Activated CD8-positive, alpha-beta memory T cell treated with anti-CD3 and anti-CD28 coated beads, Interleukin-2, amount 50 U/mL, for 24 hours (primary cell): ENCODE data around the gene POLR2E.

ENCODE experiments used
- DNase-seq: peaks from one replicate; pipeline ENCODE4 v3.0.0-alpha.2; 2020; ENCODE audit errors: extremely low read depth

Gene POLR2E

DNA sequence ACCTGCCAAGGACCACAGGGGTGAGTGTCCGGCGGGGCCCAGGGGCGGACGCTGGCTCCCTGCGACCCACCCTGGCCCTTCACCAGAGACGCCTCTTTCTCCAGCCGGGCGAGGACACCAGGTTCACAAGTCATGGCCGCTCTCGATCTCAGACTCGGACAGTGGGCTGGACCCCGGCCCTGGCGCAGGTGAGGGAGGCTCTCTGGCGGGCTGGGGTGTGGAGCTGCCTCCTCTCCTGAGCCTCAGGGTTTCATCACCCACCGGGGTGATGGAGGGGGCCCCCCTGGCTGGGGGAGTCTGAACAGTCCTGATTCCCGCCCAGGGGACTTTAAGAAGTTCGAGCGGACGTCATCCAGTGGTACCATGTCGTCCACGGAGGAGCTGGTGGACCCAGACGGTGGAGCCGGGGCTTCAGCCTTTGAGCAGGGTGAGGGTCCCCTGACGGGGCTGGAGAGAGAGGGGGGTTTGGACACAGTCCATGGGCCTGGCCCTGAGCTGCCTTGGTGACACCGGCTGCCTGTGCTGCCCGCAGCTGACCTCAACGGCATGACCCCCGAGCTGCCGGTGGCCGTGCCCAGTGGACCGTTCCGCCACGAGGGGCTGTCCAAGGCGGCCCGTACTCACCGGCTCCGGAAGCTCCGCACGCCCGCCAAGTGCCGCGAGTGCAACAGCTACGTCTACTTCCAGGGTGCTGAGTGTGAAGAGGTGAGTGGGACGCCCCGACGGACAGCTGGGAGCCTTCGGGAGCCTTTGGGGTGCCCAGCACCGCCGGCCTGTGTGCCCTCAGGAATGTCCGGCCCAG lies 14.6 kb downstream of the POLR2E start:
- DNase-seq, result no peak

GRCh38 chr19:1079566-1080111 lies 15.5 kb downstream of the POLR2E start:
- no peak for DNase-seq

GRCh38 chr19:1076951-1077350 lies 18.2 kb downstream of the POLR2E start:
- peak; percentile 75 for DNase-seq

DNA sequence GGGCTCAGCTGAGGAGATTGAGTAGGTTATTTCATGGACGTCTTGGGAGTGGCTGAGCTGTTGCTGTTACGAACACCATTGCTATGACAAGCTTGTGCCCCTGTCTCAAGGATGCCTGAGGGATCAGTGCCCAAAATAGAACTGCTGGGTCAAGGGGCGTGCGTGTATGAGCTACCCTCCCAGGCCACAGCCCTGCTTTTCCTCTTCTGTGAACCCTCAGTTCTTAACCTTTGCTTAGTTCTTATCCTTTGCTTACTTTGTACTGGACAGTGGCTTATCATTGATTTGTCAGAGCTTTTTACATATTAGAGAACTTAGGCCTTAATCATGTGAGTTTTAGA lies 19.2 kb downstream of the POLR2E start:
- no peak for DNase-seq

DNA sequence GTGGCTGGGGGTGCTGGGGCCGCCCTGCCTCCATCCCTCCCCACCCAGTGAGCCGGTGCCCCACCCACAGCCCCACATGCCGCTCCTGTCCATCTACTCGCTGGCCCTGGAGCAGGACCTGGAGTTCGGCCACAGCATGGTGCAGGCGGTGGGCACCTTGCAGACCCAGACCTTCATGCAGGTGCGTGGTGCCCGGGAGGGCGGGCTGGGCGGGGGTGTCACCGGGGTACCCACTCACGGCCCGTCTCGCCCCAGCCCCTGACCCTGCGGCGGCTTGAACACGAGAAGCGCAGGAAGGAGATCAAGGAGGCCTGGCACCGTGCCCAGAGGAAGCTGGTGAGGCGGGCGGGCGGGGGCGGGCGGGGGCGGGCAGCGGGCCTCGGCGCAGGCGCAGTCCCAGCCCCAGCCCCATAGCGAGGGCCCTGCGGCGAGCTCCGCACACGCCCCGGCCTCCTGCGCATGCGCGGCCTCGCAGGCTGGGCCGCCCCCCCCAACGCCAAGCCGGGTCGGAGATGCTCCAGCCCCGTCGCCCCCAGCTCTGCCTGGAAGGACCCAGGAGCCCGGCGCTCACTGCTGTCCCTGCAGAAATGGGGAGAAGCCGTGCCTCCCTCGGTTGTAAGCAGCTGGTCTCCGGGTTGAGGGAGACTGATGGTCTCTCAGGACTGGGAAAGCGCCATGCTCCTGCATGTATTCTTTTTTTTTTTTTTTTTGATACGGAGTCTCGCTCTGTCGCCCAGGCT lies 20.5 kb downstream of the POLR2E start:
- DNase-seq, result peak; percentile 66

GRCh38 chr19:1073956-1074517 lies 21.1 kb downstream of the POLR2E start:
- no peak for DNase-seq

- no peak for DNase-seq
Measured at GRCh38 chr19:1073063-1073955, 21.9 kb downstream of the POLR2E start.

GRCh38 chr19:1072371-1073015 lies 22.7 kb downstream of the POLR2E start:
- no peak for DNase-seq

GRCh38 chr19:1070931-1071791 lies 24.0 kb downstream of the POLR2E start:
- DNase-seq, result no peak

DNA sequence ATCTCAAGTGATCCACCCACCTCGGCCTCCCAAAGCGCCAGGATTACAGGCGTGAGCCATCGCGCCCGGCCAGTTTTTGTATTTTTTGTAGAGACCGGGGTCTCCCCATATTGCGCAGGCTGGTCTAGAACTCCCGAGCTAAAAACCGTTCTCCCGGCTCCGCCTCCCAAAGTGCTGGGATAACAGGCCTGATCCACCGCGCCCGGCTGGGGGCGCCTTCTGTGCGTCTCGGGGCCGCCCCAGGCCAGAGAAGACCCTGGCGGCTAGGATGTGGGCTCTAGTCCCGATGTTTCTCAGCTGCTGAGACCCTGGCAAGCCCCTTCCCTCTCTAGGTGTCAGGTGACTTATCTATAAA lies 24.6 kb downstream of the POLR2E start:
- no peak for DNase-seq

GRCh38 chr19:1069009-1069779 lies 26.0 kb downstream of the POLR2E start:
- DNase-seq, result no peak

GRCh38 chr19:1068009-1069001 lies 26.9 kb downstream of the POLR2E start:
- no peak for DNase-seq

DNA sequence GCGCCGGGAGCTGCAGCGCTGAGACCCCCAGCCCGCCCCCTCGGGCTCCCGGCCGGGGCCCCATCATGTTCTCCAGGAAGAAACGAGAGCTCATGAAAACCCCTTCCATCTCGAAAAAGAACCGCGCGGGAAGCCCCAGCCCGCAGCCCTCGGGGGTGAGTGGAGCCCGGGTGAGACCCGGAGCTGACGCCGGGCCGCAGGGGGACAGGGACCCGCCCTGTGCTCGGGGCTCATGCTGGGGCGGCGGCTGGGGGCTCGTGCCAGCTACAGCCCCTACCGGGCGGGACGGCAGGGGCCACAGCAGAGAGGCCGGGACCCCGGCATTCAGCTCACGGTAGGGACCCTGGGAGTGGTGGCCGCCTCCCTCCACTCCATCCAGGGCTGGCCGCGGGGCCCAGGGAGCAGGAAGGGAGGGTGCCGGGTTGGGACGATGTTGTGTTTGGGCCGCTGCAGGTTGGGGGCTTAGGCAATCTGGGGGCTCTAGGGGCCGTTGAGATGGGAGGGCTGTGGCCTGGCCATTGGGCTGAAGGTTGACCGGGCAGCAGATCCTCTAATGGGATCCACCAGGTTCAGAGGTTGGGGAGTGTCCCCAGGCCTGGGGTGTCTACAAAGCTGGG lies 27.7 kb downstream of the POLR2E start:
- no peak for DNase-seq

- DNase-seq, result no peak
Measured at GRCh38 chr19:1066748-1067340, 28.3 kb downstream of the POLR2E start, which contains the start of gene ARHGAP45. ARHGAP45 (plus strand) TSS chr19:1067167; CDS start chr19:1067406, 239 bp downstream.

DNA sequence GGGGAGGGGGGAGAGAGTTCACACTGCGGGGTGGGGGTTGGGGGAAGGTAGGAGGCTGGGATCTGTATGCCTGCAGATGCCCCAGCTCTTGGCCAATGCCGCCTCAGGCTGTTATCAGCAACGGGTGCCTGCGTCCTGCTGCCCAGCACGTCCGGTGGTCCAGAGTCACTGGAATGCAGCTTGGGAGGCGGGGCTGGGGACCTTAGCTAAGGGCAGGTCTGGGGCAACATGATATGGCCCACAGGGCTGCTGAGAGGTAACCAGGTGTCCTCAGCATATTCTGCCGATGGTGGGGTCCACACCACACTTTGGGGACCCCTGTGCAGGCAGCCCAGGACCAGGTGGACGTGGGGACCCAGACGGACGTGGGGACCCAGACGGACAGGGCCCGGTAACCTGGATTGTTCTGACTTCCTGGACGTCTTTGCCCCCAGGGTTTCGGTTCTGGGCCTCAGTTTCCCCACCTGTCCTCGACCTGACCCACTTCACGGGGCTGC lies 28.9 kb downstream of the POLR2E start:
- DNase-seq, result no peak

GRCh38 chr19:1065606-1066109 lies 29.5 kb downstream of the POLR2E start:
- DNase-seq, result no peak
